AG04450 (cell line): ENCODE measurements around the gene NUP98. TPM values are rescaled to one million over a fixed set of nuclear protein-coding genes. Genes with fewer than 3 reads are reported as not detected.
A peak's percentile ranks its signal among the peaks of the same experiment; 100 is the strongest.

Experiments used
- CTCF ChIA-PET: fragments of 300-600, 350-600 bp; formaldehyde crosslinking; extraction: SDS; loops from one replicate; lab custom pipeline; 2022; ENCODE audit warnings: antibody characterized with exemption, inconsistent platforms; lab: Charles Lee
- POLR2A ChIA-PET: fragments of 350-600 bp; formaldehyde crosslinking; extraction: SDS; loops from one replicate; lab custom pipeline; 2021; ENCODE audit warnings: antibody characterized with exemption, inconsistent platforms; lab: Yijun Ruan, JAX
- DNase-seq: peaks from one replicate; pipeline ENCODE4 v3.0.0-alpha.2; 2011; ENCODE audit warnings: low read depth, low spot score
- H3K27ac ChIP-seq: one replicate; pipeline ENCODE4 v1.5.1; 2012; ENCODE audit warnings: low read depth, low read length, control low read depth
- H3K27me3 ChIP-seq: one replicate; pipeline ENCODE4 v1.6.0; 2012; ENCODE audit warnings: low read length; ENCODE audit not compliant: control insufficient read depth, insufficient read depth
- H3K4me3 ChIP-seq: 2 replicates; pipeline ENCODE4 v1.5.1; 2011; ENCODE audit warnings: mild to moderate bottlenecking, low read depth, low read length, control low read depth
- H3K9me3 ChIP-seq: 2 replicates; pipeline ENCODE4 v1.5.1; 2012; ENCODE audit warnings: low read length; ENCODE audit not compliant: control insufficient read depth, insufficient read depth
- CTCF ChIP-seq: IDR thresholded peaks from 2 replicates; pipeline ENCODE4 v1.5.1; 2011; ENCODE audit warnings: low read depth, low read length, control low read depth, inconsistent platforms
- polyA plus RNA-seq: library from polyadenylated mRNA; depleted of rRNA; stranded (reverse); fragments of >200 nt; gene quantifications from 2 replicates; pipeline ENCODE4 v1.2.3, GENCODE V29; 2011

NUP98 gene
- polyA plus RNA-seq, 1 experiment: 90.7 TPM

- CTCF ChIA-PET: interaction anchor here (0.9 kb wide), 1 partner anchor 390 kb away, joined by 4 read pairs; no protein-coding TSS in a partner anchor
Observed at GRCh38 chr11:3683039-3683438, 114.3 kb downstream of the NUP98 start.

GRCh38 chr11:3679077-3679476, 118.3 kb downstream of the NUP98 start:
- Histone ChIP-seq H3K27ac (no peak overlapping the region), H3K4me3 (no peak overlapping the region), H3K27me3 (no peaks in the 10 kb centered on the region), H3K9me3 (no peaks in the 10 kb centered on the region)
- CTCF ChIA-PET: no interaction called here
- TF ChIP-seq CTCF: no peak
- DNase-seq: no peak
- POLR2A ChIA-PET: interaction anchor here (0.7 kb wide), 1 partner anchor 28 kb away, joined by 8 read pairs; no protein-coding TSS in a partner anchor

More at GRCh38 chr11:3683039-3683438, 114.3 kb downstream of the NUP98 start:
- H3K27me3 ChIP-seq: no peaks in the 10 kb centered on the region
- no peak for TF ChIP-seq CTCF
- no peak overlapping the region for H3K27ac ChIP-seq
- H3K9me3 ChIP-seq: no peaks in the 10 kb centered on the region
- DNase-seq: no peak
- POLR2A ChIA-PET: interaction anchor here (0.9 kb wide), 1 partner anchor 10 kb away, joined by 3 read pairs; no protein-coding TSS in a partner anchor
- H3K4me3 ChIP-seq: no peak overlapping the region

GRCh38 chr11:3675971-3676370, 121.4 kb downstream of the NUP98 start:
- ChIA-PET POLR2A (no interaction called here), CTCF (no interaction called here)
- Histone ChIP-seq H3K27ac (no peak overlapping the region), H3K4me3 (no peak overlapping the region), H3K27me3 (no peaks in the 10 kb centered on the region), H3K9me3 (no peaks in the 10 kb centered on the region)
- no peak for TF ChIP-seq CTCF
- no peak for DNase-seq

- Histone ChIP-seq H3K27me3 (no peaks in the 10 kb centered on the region), H3K9me3 (no peaks in the 10 kb centered on the region), H3K27ac (no peak overlapping the region), H3K4me3 (no peak overlapping the region)
- peak; percentile 16 for DNase-seq
- TF ChIP-seq CTCF: no peak
- ChIA-PET POLR2A (no interaction called here), CTCF (interaction anchor here (0.6 to 1.2 kb wide), 2 partner anchors 84 to 167 kb away, joined by 3 to 4 read pairs; no protein-coding TSS in a partner anchor)
Observed at GRCh38 chr11:3674189-3674588, 123.2 kb downstream of the NUP98 start.

GRCh38 chr11:3671334-3672254, 125.8 kb downstream of the NUP98 start, which contains the start of gene CHRNA10:
TSS of gene CHRNA10 (minus strand) at chr11:3671384. CDS start at chr11:3671312, 72 bp downstream.
- ChIA-PET POLR2A (no interaction called here), CTCF (no interaction called here)
- TF ChIP-seq CTCF: no peak
- no peak for DNase-seq
- Histone ChIP-seq H3K4me3 (no peak within 1 kb of the TSS), H3K27me3 (no peaks in the 10 kb centered on the region), H3K9me3 (no peaks in the 10 kb centered on the region; the same call in 1 of the 2 replicates), H3K27ac (peak within 1 kb of the TSS; percentile 2)
